ENCODE data around the gene C1QC.

C1QC gene

GRCh38 chr1:22683547-22683946, 40.1 kb downstream of the C1QC start:
- TF ChIP-seq, protein P1, sequence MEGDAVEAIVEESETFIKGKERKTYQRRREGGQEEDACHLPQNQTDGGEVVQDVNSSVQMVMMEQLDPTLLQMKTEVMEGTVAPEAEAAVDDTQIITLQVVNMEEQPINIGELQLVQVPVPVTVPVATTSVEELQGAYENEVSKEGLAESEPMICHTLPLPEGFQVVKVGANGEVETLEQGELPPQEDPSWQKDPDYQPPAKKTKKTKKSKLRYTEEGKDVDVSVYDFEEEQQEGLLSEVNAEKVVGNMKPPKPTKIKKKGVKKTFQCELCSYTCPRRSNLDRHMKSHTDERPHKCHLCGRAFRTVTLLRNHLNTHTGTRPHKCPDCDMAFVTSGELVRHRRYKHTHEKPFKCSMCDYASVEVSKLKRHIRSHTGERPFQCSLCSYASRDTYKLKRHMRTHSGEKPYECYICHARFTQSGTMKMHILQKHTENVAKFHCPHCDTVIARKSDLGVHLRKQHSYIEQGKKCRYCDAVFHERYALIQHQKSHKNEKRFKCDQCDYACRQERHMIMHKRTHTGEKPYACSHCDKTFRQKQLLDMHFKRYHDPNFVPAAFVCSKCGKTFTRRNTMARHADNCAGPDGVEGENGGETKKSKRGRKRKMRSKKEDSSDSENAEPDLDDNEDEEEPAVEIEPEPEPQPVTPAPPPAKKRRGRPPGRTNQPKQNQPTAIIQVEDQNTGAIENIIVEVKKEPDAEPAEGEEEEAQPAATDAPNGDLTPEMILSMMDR (conservative IDR thresholded peaks at IDR 0.05): no peak
- no peak overlapping the region for H3K27ac ChIP-seq

GRCh38 chr1:22685591-22686059, 42.2 kb downstream of the C1QC start:
- TF ChIP-seq, protein P1 (conservative IDR thresholded peaks at IDR 0.05): no peak
- H3K27ac ChIP-seq: no peak overlapping the region

- TF ChIP-seq, protein P1 (conservative IDR thresholded peaks at IDR 0.05): no peak
- H3K27ac ChIP-seq: no peak overlapping the region
Observed at GRCh38 chr1:22687191-22687590, 43.8 kb downstream of the C1QC start.

DNA sequence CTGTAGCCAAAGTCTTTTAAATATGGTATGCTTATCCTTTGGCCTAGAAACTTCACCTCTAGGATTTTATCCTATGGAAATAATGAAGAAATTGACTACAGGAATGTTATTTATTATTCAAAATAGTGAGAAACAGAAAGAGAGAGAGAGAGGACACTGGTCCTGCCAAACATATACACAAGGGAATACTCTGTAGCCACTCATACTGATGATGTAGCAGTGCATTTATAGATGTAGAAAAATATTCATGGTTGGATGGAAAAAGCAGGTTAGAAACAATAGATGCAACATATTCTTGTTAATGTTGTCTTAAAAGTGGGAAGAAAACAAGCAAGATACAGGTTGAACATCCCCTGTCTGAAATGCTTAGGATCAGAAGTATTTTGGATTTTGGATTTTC, 45.0 kb downstream of the C1QC start:
- H3K27ac ChIP-seq: no peak overlapping the region
- TF ChIP-seq, protein P1 (conservative IDR thresholded peaks at IDR 0.05): no peak

GRCh38 chr1:22689505-22689904, 46.1 kb downstream of the C1QC start:
- no peak overlapping the region for H3K27ac ChIP-seq
- TF ChIP-seq, protein P1 (conservative IDR thresholded peaks at IDR 0.05): no peak

- TF ChIP-seq, protein P1 (conservative IDR thresholded peaks at IDR 0.05): no peak
- no peak overlapping the region for H3K27ac ChIP-seq
Observed at GRCh38 chr1:22691031-22691753, 47.8 kb downstream of the C1QC start.

GRCh38 chr1:22694172-22694571, 50.7 kb downstream of the C1QC start:
- no peak overlapping the region for H3K27ac ChIP-seq
- TF ChIP-seq, protein P1 (conservative IDR thresholded peaks at IDR 0.05): no peak
